RCC 7860 (cell line): Measurements from ENCODE around the gene ACVR1B.

Source experiments
- DNase-seq: peaks from one replicate; pipeline ENCODE4 v3.0.0-alpha.2; 2015; ENCODE audit warnings: low spot score
- FAIRE-seq: peaks from 2 replicates; lab custom pipeline; 2012; peaks lifted over from hg19 to GRCh38; lab: Jason Lieb, UNC

ACVR1B gene

GRCh38 chr12:51942501-51943000, 8.9 kb upstream of the ACVR1B start:
- FAIRE-seq (no peak), DNase-seq (no peak)

- DNase-seq (no peak), FAIRE-seq (no peak)
Observed at GRCh38 chr12:51943346-51943745, 8.2 kb upstream of the ACVR1B start.

- FAIRE-seq (no peak), DNase-seq (no peak)
Observed at GRCh38 chr12:51944608-51945233, 6.8 kb upstream of the ACVR1B start.

- FAIRE-seq: no peak
- no peak for DNase-seq
Observed at GRCh38 chr12:51947246-51947996, 4.1 kb upstream of the ACVR1B start.

GRCh38 chr12:51948066-51948465, 3.4 kb upstream of the ACVR1B start:
- FAIRE-seq: no peak
- no peak for DNase-seq

GRCh38 chr12:51949342-51950030, 2.0 kb upstream of the ACVR1B start:
- DNase-seq (no peak), FAIRE-seq (no peak)

GRCh38 chr12:51950682-51951198, 759 bp upstream of the ACVR1B start:
- FAIRE-seq (no peak), DNase-seq (no peak)

GRCh38 chr12:51951843-51952722, 584 bp downstream of the ACVR1B start:
- FAIRE-seq (no peak), DNase-seq (no peak)

GRCh38 chr12:51953089-51953488, 1.6 kb downstream of the ACVR1B start:
- no peak for DNase-seq
- FAIRE-seq: no peak

GRCh38 chr12:51953864-51954263, 2.4 kb downstream of the ACVR1B start:
- DNase-seq: no peak
- no peak for FAIRE-seq

GRCh38 chr12:51954561-51955361, 3.3 kb downstream of the ACVR1B start:
- no peak for DNase-seq
- no peak for FAIRE-seq

GRCh38 chr12:51955702-51956101, 4.2 kb downstream of the ACVR1B start:
- FAIRE-seq (no peak), DNase-seq (no peak)

GRCh38 chr12:51958542-51958941, 7.0 kb downstream of the ACVR1B start:
- no peak for DNase-seq
- no peak for FAIRE-seq

GRCh38 chr12:51959211-51959610, 7.7 kb downstream of the ACVR1B start:
- no peak for FAIRE-seq
- no peak for DNase-seq

- FAIRE-seq (no peak), DNase-seq (no peak)
Observed at GRCh38 chr12:51959921-51960320, 8.4 kb downstream of the ACVR1B start.

GRCh38 chr12:51960488-51960887, 9.0 kb downstream of the ACVR1B start:
- FAIRE-seq: no peak
- no peak for DNase-seq

- no peak for FAIRE-seq
Observed at GRCh38 chr12:51960890-51961289, 9.4 kb downstream of the ACVR1B start.

GRCh38 chr12:51961834-51962233, 10.3 kb downstream of the ACVR1B start:
- no peak for FAIRE-seq
- no peak for DNase-seq

More at GRCh38 chr12:51960890-51961289, 9.4 kb downstream of the ACVR1B start:
- DNase-seq: no peak

GRCh38 chr12:51962737-51963136, 11.2 kb downstream of the ACVR1B start:
- FAIRE-seq: no peak
- no peak for DNase-seq

- FAIRE-seq: no peak
Observed at GRCh38 chr12:51963477-51963876, 12.0 kb downstream of the ACVR1B start.

More at GRCh38 chr12:51963477-51963876, 12.0 kb downstream of the ACVR1B start:
- DNase-seq: no peak
